Measurements from ENCODE around the gene LONRF2.
A peak's percentile ranks its signal among the peaks of the same experiment; 100 is the strongest.

Gene LONRF2

GRCh38 chr2:100230754-100231153 is 91.5 kb downstream of the LONRF2 start:
- DNase-seq: peak; percentile 55

GRCh38 chr2:100228967-100229366 is 93.3 kb downstream of the LONRF2 start:
- DNase-seq: no peak

GRCh38 chr2:100228415-100228814 is 93.9 kb downstream of the LONRF2 start:
- no peak for DNase-seq

- DNase-seq: no peak
Observed at GRCh38 chr2:100224988-100225710, 97.2 kb downstream of the LONRF2 start.

- DNase-seq: no peak
Observed at GRCh38 chr2:100223502-100223901, 98.8 kb downstream of the LONRF2 start.
